HCT116 (cell line): ENCODE results near the gene VARS1. TPM values are rescaled to one million over a fixed set of nuclear protein-coding genes. Genes with fewer than 3 reads are reported as not detected.

Experiments
- ATAC-seq: fragments of 200-7000 bp; cut with Tn5 transposase; 2 replicates; pipeline ENCODE4 v1.9.1; 2020; ENCODE audit warnings: mild to moderate bottlenecking, moderate library complexity
- BruUV-seq: library from RNA; stranded (reverse); fragments of 400-500 nt; replicated peaks from 2 replicates; lab custom pipeline; 2021; lab: Mats Ljungman, UMichigan
- CTCF ChIA-PET: fragments of 300-600 bp; sonication (Branson Sonifier 250); formaldehyde crosslinking; loops from one replicate; lab custom pipeline; 2021; ENCODE audit warnings: antibody characterized with exemption; lab: Charles Lee
- POLR2A ChIA-PET: fragments of 300-600, 350-600 bp; sonication (Branson Sonifier 250); formaldehyde crosslinking; loops from one replicate; lab custom pipeline; 2021; ENCODE audit warnings: antibody characterized with exemption; lab: Charles Lee
- RAD21 ChIA-PET, 2 experiments: fragments of 300-600 bp; sonication (Branson Sonifier 250); formaldehyde crosslinking; loops; one replicate each; lab custom pipeline; 2023; ENCODE audit warnings: low total read pairs in 2 of 2; ENCODE audit not compliant: uncharacterized antibody in 2 of 2, unreplicated experiment in 2 of 2, low non-redundant PET in 1 of 2; lab: Charles Lee
- DNase-seq: peaks from one replicate; pipeline ENCODE4 v3.0.0-alpha.2; 2010; ENCODE audit warnings: low read depth, low spot score
- H2AFZ ChIP-seq: fragments of 200-600 bp; shearing (Covaris generic), sonication (generic); 2 replicates; pipeline ENCODE4 v1.6.1; 2017; ENCODE audit warnings: low read depth, mixed run types, mixed read lengths, antibody characterized with exemption, low read length; ENCODE audit not compliant: poor library complexity, severe bottlenecking
- H3K27ac ChIP-seq: 2 replicates; pipeline ENCODE4 v1.5.1; 2012; ENCODE audit warnings: low read depth, low read length
- H3K27me3 ChIP-seq: fragments of 200-600 bp; sonication (generic); 2 replicates; pipeline ENCODE4 v1.6.1; 2016; ENCODE audit warnings: mixed run types, low read length, mixed read lengths; ENCODE audit not compliant: insufficient read depth
- H3K36me3 ChIP-seq, 2 experiments: fragments of 200-500 bp in 1 of 2; fragments of 200-600 bp in 1 of 2; sonication (Bioruptor generic) in 1 of 2; sonication (generic) in 1 of 2; 2 replicates each; pipeline versions ENCODE4 v1.5.1 to v1.6.1; 2014 to 2016; ENCODE audit warnings: low read length in 2 of 2, inconsistent platforms in 1 of 2, mixed read lengths in 1 of 2, mixed run types in 1 of 2; ENCODE audit not compliant: insufficient read depth in 2 of 2, control insufficient read depth in 1 of 2
- H3K4me1 ChIP-seq, 2 experiments: fragments of 200-600 bp in 1 of 2; sonication (generic) in 1 of 2; 2 replicates each; pipeline versions ENCODE4 v1.5.1 to v1.6.1; 2012 to 2017; ENCODE audit warnings: low read length in 2 of 2, inconsistent platforms in 1 of 2, mild to moderate bottlenecking in 1 of 2, mixed read lengths in 1 of 2, mixed run types in 1 of 2, moderate library complexity in 1 of 2; ENCODE audit not compliant: insufficient read depth in 2 of 2, control insufficient read depth in 1 of 2
- H3K4me2 ChIP-seq: fragments of 200-600 bp; sonication (generic); 2 replicates; pipeline ENCODE4 v1.6.1; 2017; ENCODE audit warnings: mixed run types, low read length, mixed read lengths
- H3K4me3 ChIP-seq, 2 experiments: fragments of 200-600 bp in 1 of 2; sonication (generic) in 1 of 2; replicated peaks in 1 of 2; 2 replicates each; pipeline ENCODE4 v1.5.1; 2011 to 2016; ENCODE audit warnings: low read length in 2 of 2, control low read depth in 1 of 2, low read depth in 1 of 2, mild to moderate bottlenecking in 1 of 2, mixed read lengths in 1 of 2, mixed run types in 1 of 2
- H3K79me2 ChIP-seq: fragments of 200-600 bp; sonication (generic); 2 replicates; pipeline ENCODE4 v1.6.1; 2017; ENCODE audit warnings: mild to moderate bottlenecking, mixed run types, low read length, moderate library complexity, mixed read lengths; ENCODE audit not compliant: insufficient read depth
- H3K9ac ChIP-seq: fragments of 200-600 bp; sonication (generic); 2 replicates; pipeline ENCODE4 v1.6.1; 2016; ENCODE audit warnings: low read length, mixed read lengths
- H3K9me2 ChIP-seq: fragments of 200-600 bp; sonication (generic), shearing (Covaris generic); 2 replicates; pipeline ENCODE4 v1.6.1; 2017; ENCODE audit warnings: mixed run types, mild to moderate bottlenecking, moderate library complexity; ENCODE audit not compliant: insufficient read depth
- H3K9me3 ChIP-seq, 2 experiments: fragments of 200-500 bp in 1 of 2; fragments of 200-600 bp in 1 of 2; sonication (Bioruptor generic) in 1 of 2; sonication (generic) in 1 of 2; 2 replicates each; pipeline ENCODE4 v1.6.1; 2014 to 2017; ENCODE audit warnings: low read length in 2 of 2, mixed read lengths in 2 of 2, inconsistent platforms in 1 of 2, low read depth in 1 of 2, mild to moderate bottlenecking in 1 of 2, mixed run types in 1 of 2, moderate library complexity in 1 of 2; ENCODE audit not compliant: control insufficient read depth in 1 of 2, insufficient read depth in 1 of 2
- H4K20me1 ChIP-seq: fragments of 200-600 bp; sonication (generic), shearing (Covaris generic); 2 replicates; pipeline ENCODE4 v1.6.1; 2017; ENCODE audit warnings: mixed run types, mild to moderate bottlenecking, moderate library complexity; ENCODE audit not compliant: insufficient read depth
- CBX3 ChIP-seq: IDR thresholded peaks from 2 replicates; pipeline ENCODE4 v1.6.1; 2012; ENCODE audit warnings: low read depth
- CEBPB ChIP-seq: IDR thresholded peaks from 2 replicates; pipeline ENCODE4 v1.6.1; 2012; ENCODE audit warnings: low read depth
- CTCF ChIP-seq, 3 experiments: fragments of 200-600 bp in 1 of 3; sonication (generic) in 1 of 3; IDR thresholded peaks in 2 of 3; conservative IDR thresholded peaks in 1 of 3; 2 replicates each; pipeline ENCODE4 v1.5.1; 2012 to 2017; ENCODE audit warnings: low read depth in 2 of 3, low read length in 2 of 3, antibody characterized with exemption in 1 of 3, borderline replicate concordance in 1 of 3, control low read depth in 1 of 3, mild to moderate bottlenecking in 1 of 3, mixed read lengths in 1 of 3, mixed run types in 1 of 3, moderate library complexity in 1 of 3; ENCODE audit not compliant: insufficient read depth in 1 of 3
- EGR1 ChIP-seq: IDR thresholded peaks from 2 replicates; pipeline ENCODE4 v1.6.1; 2012; ENCODE audit warnings: low read depth
- ELF1 ChIP-seq: IDR thresholded peaks from 2 replicates; pipeline ENCODE4 v1.6.1; 2012; ENCODE audit warnings: low read depth, borderline replicate concordance
- EZH2 ChIP-seq: fragments of 200-600 bp; sonication (generic); IDR thresholded peaks from 2 replicates; pipeline ENCODE4 v1.6.1; 2017; ENCODE audit warnings: antibody characterized with exemption, mixed run types
- FOSL1 ChIP-seq: IDR thresholded peaks from 2 replicates; pipeline ENCODE4 v1.6.1; 2012; ENCODE audit warnings: low read depth
- JUND ChIP-seq: IDR thresholded peaks from 2 replicates; pipeline ENCODE4 v1.6.1; 2012
- MAX ChIP-seq: IDR thresholded peaks from 2 replicates; pipeline ENCODE4 v1.6.1; 2012
- POLR2AphosphoS5 ChIP-seq: IDR thresholded peaks from 2 replicates; pipeline ENCODE4 v1.6.1; 2011; ENCODE audit warnings: mild to moderate bottlenecking, low read depth, low read length, moderate library complexity
- REST ChIP-seq: IDR thresholded peaks from 2 replicates; pipeline ENCODE4 v1.6.1; 2012; ENCODE audit warnings: low read depth
- SIN3A ChIP-seq: IDR thresholded peaks from 2 replicates; pipeline ENCODE4 v1.6.1; 2012; ENCODE audit warnings: low read depth
- SP1 ChIP-seq: IDR thresholded peaks from 2 replicates; pipeline ENCODE4 v1.6.1; 2012; ENCODE audit warnings: low read depth
- SRF ChIP-seq: IDR thresholded peaks from 2 replicates; pipeline ENCODE4 v1.6.1; 2012; ENCODE audit warnings: low read depth
- YY1 ChIP-seq: IDR thresholded peaks from 2 replicates; pipeline ENCODE4 v1.6.1; 2011; ENCODE audit warnings: low read length, low read depth, moderate library complexity, mild to moderate bottlenecking; ENCODE audit not compliant: insufficient replicate concordance; ENCODE audit errors: extremely low read depth
- ZFX ChIP-seq: fragments of 450-650 bp; IDR thresholded peaks from 2 replicates; pipeline ENCODE4 v1.6.1; 2017
- ZNF274 ChIP-seq: fragments of 200-500 bp; sonication (Bioruptor generic); IDR thresholded peaks from 2 replicates; pipeline ENCODE4 v1.6.1; 2014; ENCODE audit warnings: mild to moderate bottlenecking, low read depth, low read length, inconsistent platforms
- intact Hi-C: fragments of 100-400 bp; cut with micrococcal nuclease; formaldehyde crosslinking; loops from 2 replicates; pipeline ENCODE4 v1.10.0; 2022
- total RNA-seq: library from RNA; stranded (reverse); gene quantifications from one replicate; pipeline ENCODE4 v1.2.1, GENCODE V29; 2021; ENCODE audit not compliant: unreplicated experiment

Gene VARS1
- total RNA-seq, 1 experiment from 2014 or later = 254 TPM

GRCh38 chr6:31775633-31776484 lies 19.7 kb downstream of the VARS1 start:
- intact Hi-C loops = no loop called here
- ATAC-seq (no peak), DNase-seq (no peak)
- Histone ChIP-seq H3K4me3 (peak overlapping the region; percentile 40 to 56), H3K4me1 (peaks cover 43 to 60% of the 10 kb centered on the region in 2 experiments), H3K9me3 (no peaks in the 10 kb centered on the region), H3K27ac (peak overlapping the region; percentile 79), H3K36me3 (peaks cover 0 to 20% of the 10 kb centered on the region in 2 experiments; a peak in 1 of 4 replicates), H3K9me2 (no peaks in the 10 kb centered on the region), H3K27me3 (no peaks in the 10 kb centered on the region), H2AFZ (no peak overlapping the region), H3K79me2 (no peaks in the 10 kb centered on the region), H3K9ac (peak overlapping the region; percentile 64), H3K4me2 (peak overlapping the region; percentile 79), H4K20me1 (no peaks in the 10 kb centered on the region)
- BruUV-seq = no TSS peak
- POLR2A ChIA-PET = interaction anchor here (0.8 to 4.8 kb wide), 7 partner anchors 8 to 87 kb away, joined by 3 to 47 read pairs (median 4); partner anchors contain the start of genes HSPA1B and NEU1
- TF ChIP-seq SIN3A (no peak), SP1 (no peak), FOSL1 (no peak), ZNF274 (no peak), CEBPB (no peak), EZH2 (no peak), EGR1 (no peak), CTCF (IDR thresholded peaks at IDR 0.05 in 2 of 3, conservative IDR thresholded peaks at IDR 0.05 in 1 of 3; ENCODE audit: borderline replicate concordance in 1 of 3, insufficient read depth in 1 of 3, low read depth in 2 of 3, low read length in 2 of 3) (no peak), ZFX (no peak), YY1 (no peak), SRF (no peak), JUND (no peak), POLR2AphosphoS5 (no peak), ELF1 (no peak), MAX (no peak), CBX3 (no peak), REST (no peak)
- CTCF ChIA-PET = interaction anchor here (0.6 to 1.0 kb wide), 3 partner anchors 15 to 87 kb away, joined by 3 to 11 read pairs (median 3); partner anchors contain the start of gene NEU1
- RAD21 ChIA-PET = interaction anchor here in 1 of 2 experiments (0.7 to 1.1 kb wide), 3 partner anchors 17 to 41 kb away, joined by 3 to 5 read pairs (median 4); no protein-coding TSS in a partner anchor
